CD4-positive, alpha-beta T cell treated with Interleukin-17A for 1 hour (primary cell): ENCODE results near the gene L1CAM.

Experiments
- DNase-seq: peaks from one replicate; pipeline ENCODE4 v3.0.0-alpha.2; 2020

The L1CAM gene

GRCh38 chrX:153922932-153923857 lies 37.2 kb upstream of the L1CAM start:
- no peak for DNase-seq

- no peak for DNase-seq
Observed at GRCh38 chrX:153921511-153922446, 35.8 kb upstream of the L1CAM start.

- no peak for DNase-seq
Observed at GRCh38 chrX:153921070-153921469, 35.1 kb upstream of the L1CAM start.

- no peak for DNase-seq
Observed at GRCh38 chrX:153920546-153920945, 34.6 kb upstream of the L1CAM start.

GRCh38 chrX:153919281-153919680 lies 33.3 kb upstream of the L1CAM start:
- no peak for DNase-seq

GRCh38 chrX:153917869-153918268 lies 31.9 kb upstream of the L1CAM start:
- no peak for DNase-seq

GRCh38 chrX:153913701-153914100 lies 27.7 kb upstream of the L1CAM start:
- no peak for DNase-seq

GRCh38 chrX:153913211-153913610 lies 27.2 kb upstream of the L1CAM start:
- DNase-seq = no peak

GRCh38 chrX:153911798-153912197 lies 25.8 kb upstream of the L1CAM start:
- no peak for DNase-seq

GRCh38 chrX:153910446-153910845 lies 24.5 kb upstream of the L1CAM start:
- DNase-seq = no peak

GRCh38 chrX:153909980-153910360 lies 24.0 kb upstream of the L1CAM start:
- DNase-seq = no peak

- peak; percentile 8 for DNase-seq
Observed at GRCh38 chrX:153909024-153909979, 23.3 kb upstream of the L1CAM start.

- DNase-seq = no peak
Observed at GRCh38 chrX:153908219-153908860, 22.4 kb upstream of the L1CAM start.

- DNase-seq = no peak
Observed at GRCh38 chrX:153907456-153907855, 21.5 kb upstream of the L1CAM start.

- DNase-seq = peak; percentile 35
Observed at GRCh38 chrX:153906126-153906917, 20.3 kb upstream of the L1CAM start.

- no peak for DNase-seq
Observed at GRCh38 chrX:153905481-153906095, 19.6 kb upstream of the L1CAM start.

GRCh38 chrX:153903991-153904957 lies 18.3 kb upstream of the L1CAM start, which contains the start of gene AVPR2:
AVPR2 (plus strand) TSS chrX:153904673; CDS start chrX:153905146, 473 bp downstream.
- DNase-seq = peak; percentile 2

GRCh38 chrX:153903238-153903980 lies 17.4 kb upstream of the L1CAM start:
- no peak for DNase-seq
